Large intestine (tissue), 3 donors: ENCODE data around the gene DBX2. TPM values are rescaled to one million over a fixed set of nuclear protein-coding genes. Genes with fewer than 3 reads are reported as not detected.
"Not testable (repeated sequence)": the region's sequence is repeated elsewhere in the genome, so short reads cannot be mapped to it uniquely, and the experiment has no call there.

Experiments
- DNase-seq, 2 donors: peaks; one replicate each; pipeline versions ENCODE4 v3.0.0 to v3.0.0-alpha.2; 2013
- H3K27ac ChIP-seq: one replicate; pipeline ENCODE4 v1.5.1; 2013; ENCODE audit warnings: low read length
- H3K27me3 ChIP-seq: 2 replicates; pipeline ENCODE4 v1.6.1; 2013; ENCODE audit warnings: low read length; ENCODE audit not compliant: control insufficient read depth, insufficient read depth
- H3K36me3 ChIP-seq: 2 replicates; pipeline ENCODE4 v1.6.1; 2013; ENCODE audit warnings: low read length; ENCODE audit not compliant: control insufficient read depth, insufficient read depth
- H3K4me1 ChIP-seq: one replicate; pipeline ENCODE4 v1.6.1; 2013; ENCODE audit warnings: low read length; ENCODE audit not compliant: control insufficient read depth, insufficient read depth
- H3K4me3 ChIP-seq: one replicate; pipeline ENCODE4 v1.5.1; 2013; ENCODE audit warnings: low read length
- H3K9me3 ChIP-seq: one replicate; pipeline ENCODE4 v1.6.1; 2013; ENCODE audit warnings: mild to moderate bottlenecking, low read depth, low read length, moderate library complexity; ENCODE audit not compliant: control insufficient read depth
- WGBS: methylation state at CpG from one replicate; pipeline ENCODE4 v1.1.5; 2013; ENCODE audit warnings: low lambda C conversion rate; ENCODE audit not compliant: insufficient coverage; 5-methylcytosine and 5-hydroxymethylcytosine counted together
- polyA plus RNA-seq: library from polyadenylated mRNA; unstranded; fragments of 120-200 nt; gene quantifications from one replicate; pipeline ENCODE4 v1.2.1, GENCODE V29; 2013

Gene DBX2
- polyA plus RNA-seq, 1 donor: 0.01 TPM

DNA sequence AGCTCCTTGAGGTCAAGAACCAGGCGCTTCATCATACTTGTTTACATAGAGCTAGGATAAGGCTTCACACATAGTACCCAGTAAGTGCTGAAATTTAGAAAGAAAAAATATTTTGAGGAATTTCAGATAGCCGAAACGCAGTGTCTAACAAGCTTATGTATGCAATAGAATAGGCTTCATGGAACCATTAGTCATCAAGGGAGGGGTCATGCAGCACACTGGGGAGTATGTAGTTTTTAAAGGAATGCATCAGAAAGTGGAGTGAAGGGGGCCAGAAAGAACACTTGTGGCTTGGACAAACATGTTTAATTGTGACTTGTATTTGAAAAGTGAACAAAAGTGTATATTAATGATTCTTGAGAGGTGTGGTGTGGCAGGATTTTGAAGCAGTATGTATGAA, 38.1 kb downstream of the DBX2 start:
- H3K27me3 ChIP-seq: no peaks in the 10 kb centered on the region
- H3K4me3 ChIP-seq: no peak overlapping the region
- no peaks in the 10 kb centered on the region for H3K9me3 ChIP-seq
- no peaks in the 10 kb centered on the region for H3K4me1 ChIP-seq
- H3K36me3 ChIP-seq: no peaks in the 10 kb centered on the region
- no peak for DNase-seq
- H3K27ac ChIP-seq: no peak overlapping the region
- WGBS: 100% methylated on average over 2 of the region's 3 CpGs

DNA sequence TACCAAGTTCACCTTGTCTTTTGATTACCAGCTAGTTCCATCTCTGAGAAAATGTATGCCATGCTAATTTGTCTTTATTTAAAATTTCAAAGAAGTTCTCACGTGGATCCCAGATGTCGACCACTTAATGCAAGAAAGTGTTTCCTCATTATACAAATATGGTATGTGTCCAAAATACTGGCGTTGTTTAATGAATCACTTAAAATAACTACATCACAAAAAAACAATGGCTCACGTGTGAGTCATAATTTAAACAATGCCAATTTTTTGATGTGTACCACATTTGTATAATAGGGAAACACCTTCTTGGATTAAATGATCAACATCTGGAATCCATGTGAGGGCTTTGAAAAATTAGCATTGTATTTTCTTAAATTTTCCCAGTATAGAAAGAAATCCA, 40.8 kb downstream of the DBX2 start:
- 92% methylated on average over 2 of the region's 4 CpGs for WGBS
- no peaks in the 10 kb centered on the region for H3K27me3 ChIP-seq
- no peak for DNase-seq
- no peak overlapping the region for H3K4me3 ChIP-seq
- H3K4me1 ChIP-seq: no peaks in the 10 kb centered on the region
- H3K9me3 ChIP-seq: no peaks in the 10 kb centered on the region
- H3K27ac ChIP-seq: no peak overlapping the region
- H3K36me3 ChIP-seq: no peaks in the 10 kb centered on the region

DNA sequence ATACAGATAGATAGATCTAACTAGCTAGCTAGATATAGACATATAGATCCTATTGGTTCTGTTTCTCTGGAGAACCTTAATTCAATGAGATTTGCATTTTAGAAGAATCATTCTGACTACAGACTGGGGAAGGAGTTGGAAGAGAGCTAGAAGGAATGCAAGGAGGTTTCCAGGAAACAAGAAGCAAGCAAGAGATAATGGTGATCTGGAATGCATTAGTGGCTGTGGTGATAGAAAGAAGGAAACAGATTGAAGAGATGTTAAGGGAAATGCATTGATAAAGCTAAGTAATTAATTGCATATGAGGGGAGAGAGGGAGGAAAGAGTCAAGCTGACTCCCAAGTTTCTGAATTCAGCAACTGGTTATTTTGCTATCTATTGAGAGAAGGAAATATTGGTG, 42.7 kb downstream of the DBX2 start:
- Histone ChIP-seq H3K9me3 (no peaks in the 10 kb centered on the region), H3K4me1 (no peaks in the 10 kb centered on the region), H3K27me3 (no peaks in the 10 kb centered on the region), H3K36me3 (no peaks in the 10 kb centered on the region), H3K27ac (no peak overlapping the region), H3K4me3 (no peak overlapping the region)
- no peak for DNase-seq

DNA sequence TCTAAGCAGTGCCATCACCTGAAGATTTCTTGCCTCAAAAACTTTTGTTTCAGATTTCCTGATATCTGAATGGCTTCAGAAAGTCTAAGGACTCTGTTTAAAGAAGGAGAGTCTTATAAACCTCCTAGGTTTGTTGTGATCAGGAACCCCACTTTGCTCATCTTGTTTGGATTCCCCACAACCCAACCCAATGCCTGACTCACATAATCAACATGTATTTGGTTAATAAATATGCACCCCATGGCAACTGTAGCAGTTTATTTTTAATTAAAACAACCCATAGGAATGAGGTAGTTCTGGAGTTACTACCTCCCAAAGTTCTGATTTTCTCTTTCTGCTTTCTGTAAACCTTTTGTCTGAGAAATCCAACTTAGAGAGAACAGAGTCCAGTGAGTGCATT, 51.5 kb downstream of the DBX2 start:
- DNase-seq: no peak
- Histone ChIP-seq H3K4me1 (no peaks in the 10 kb centered on the region), H3K36me3 (no peaks in the 10 kb centered on the region), H3K27ac (no peak overlapping the region), H3K9me3 (no peaks in the 10 kb centered on the region), H3K27me3 (no peaks in the 10 kb centered on the region), H3K4me3 (no peak overlapping the region)

DNA sequence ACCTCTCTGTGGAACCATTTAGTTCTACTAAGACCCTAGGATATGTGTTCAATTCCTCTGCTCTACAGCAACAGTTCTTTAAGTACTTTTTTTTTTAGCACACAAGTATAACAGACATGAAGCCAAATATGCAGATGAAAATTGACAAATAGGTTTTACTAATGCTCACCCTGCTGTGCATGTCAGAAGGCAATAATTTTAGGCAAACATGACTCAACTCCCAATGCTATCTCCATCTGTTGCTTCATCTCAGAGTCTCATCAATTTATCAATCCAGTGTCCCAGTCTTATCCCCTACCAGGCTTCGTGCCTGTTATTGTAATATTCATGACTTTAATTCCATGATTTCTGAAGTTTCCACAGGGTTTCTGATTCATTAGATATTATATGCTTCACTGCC, 57.7 kb downstream of the DBX2 start:
- Histone ChIP-seq H3K27me3 (no peaks in the 10 kb centered on the region), H3K27ac (no peak overlapping the region), H3K4me1 (no peaks in the 10 kb centered on the region), H3K9me3 (no peaks in the 10 kb centered on the region), H3K36me3 (no peaks in the 10 kb centered on the region), H3K4me3 (no peak overlapping the region)
- DNase-seq: no peak
- 73% methylated on average over 1 of the region's 1 CpG for WGBS

DNA sequence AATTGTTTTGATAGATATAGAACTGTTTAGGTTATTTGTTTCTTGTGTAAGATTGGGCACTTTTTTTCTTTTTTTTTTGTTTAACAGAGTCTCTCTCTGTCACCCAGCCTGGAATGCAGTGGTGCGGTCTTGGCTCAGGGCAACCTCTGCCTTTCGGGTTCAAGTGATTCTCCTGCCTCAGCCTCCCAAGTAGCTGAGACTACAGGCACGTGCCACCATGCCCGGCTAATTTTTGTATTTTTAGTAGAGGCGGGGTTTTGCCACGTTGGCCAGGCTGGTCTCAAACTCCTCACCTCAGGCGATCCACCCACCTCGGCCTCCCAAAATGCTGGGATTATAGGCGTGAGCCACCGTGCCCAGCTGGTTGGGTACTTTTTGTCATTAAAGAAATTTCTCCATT, 66.0 kb downstream of the DBX2 start:
- WGBS: 92% methylated on average over 2 of the region's 10 CpGs

DNA sequence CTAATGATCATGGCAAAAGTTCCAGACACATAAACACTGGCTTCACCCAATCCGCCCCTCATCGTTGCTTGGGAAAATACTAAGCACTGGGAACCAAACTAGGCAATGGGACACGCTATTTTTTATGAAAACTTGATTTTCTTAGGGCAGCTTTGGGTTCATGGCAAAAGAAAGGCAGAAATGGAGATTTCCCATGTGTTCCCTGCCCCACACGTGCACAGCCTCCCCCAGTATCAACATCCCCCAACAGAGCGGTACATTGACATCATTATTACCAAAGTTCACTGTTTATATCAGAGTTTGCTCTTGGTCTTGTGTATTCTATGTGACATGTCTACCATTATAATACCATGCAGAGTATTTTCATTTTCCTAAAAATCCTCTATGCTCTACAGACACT, 71.0 kb downstream of the DBX2 start:
- Histone ChIP-seq H3K4me3 (no peak overlapping the region), H3K9me3 (no peaks in the 10 kb centered on the region), H3K36me3 (no peaks in the 10 kb centered on the region), H3K4me1 (no peaks in the 10 kb centered on the region), H3K27me3 (no peaks in the 10 kb centered on the region), H3K27ac (no peak overlapping the region)
- no CpG with 5 or more reads among the region's 5 CpGs for WGBS
- DNase-seq: no peak

More for the DNA sequence above, 66.0 kb downstream of the DBX2 start:
- not testable (repeated sequence) for DNase-seq, H3K27ac ChIP-seq, H3K9me3 ChIP-seq, H3K4me3 ChIP-seq, H3K36me3 ChIP-seq, H3K4me1 ChIP-seq, H3K27me3 ChIP-seq

DNA sequence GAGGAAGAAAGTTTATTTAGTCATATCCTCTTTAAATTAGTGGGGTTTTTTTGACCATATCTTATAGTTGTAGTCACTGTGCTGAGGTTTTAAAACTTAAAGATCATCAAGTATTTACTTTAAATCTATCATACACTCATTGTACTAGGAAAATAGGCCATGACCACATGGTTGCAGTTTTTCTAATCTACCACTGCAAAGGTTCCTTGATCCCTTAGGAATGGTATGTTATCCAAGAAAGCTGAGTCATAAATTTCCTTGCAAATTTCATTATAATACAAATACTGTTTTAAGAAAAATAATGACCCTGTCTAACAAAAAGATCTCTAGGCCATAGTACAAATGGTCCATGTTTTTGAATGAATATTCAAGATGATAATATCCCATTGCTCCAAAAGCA, 74.7 kb downstream of the DBX2 start:
- Histone ChIP-seq H3K4me3 (no peak overlapping the region), H3K36me3 (no peaks in the 10 kb centered on the region), H3K4me1 (no peaks in the 10 kb centered on the region), H3K27ac (no peak overlapping the region), H3K9me3 (no peaks in the 10 kb centered on the region), H3K27me3 (no peaks in the 10 kb centered on the region)
- DNase-seq: no peak

DNA sequence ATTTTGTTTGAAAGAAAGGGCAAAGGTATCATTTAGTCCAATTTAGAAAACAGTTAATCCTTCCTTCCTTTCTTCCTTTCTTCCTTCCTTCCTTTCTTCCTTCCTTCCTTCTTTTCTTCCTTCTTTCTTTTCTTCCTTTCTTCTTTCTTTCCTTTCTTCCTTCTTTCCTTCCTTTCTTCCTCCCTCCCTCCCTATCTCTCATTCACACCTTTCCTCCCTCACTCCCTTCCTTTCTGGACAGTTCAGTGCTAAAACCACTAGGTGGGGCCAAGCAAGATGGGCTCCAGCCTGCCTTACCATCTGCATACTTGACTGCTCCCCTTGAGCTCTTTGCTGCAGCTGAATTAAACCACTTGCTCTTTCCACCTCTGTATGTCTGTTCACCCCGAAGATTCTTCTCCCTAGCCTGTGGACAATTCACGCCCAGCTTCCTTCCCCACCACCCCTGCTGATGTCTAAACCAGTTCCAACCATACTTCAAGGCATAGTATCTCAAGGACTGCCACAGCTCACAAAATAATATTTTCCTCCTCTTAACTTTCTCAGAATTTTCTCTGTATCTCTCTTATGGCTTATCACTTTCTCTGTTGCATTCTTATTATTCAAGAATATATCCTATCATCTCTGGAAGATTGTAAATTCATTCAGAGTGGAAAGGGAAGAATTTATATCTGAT, 78.0 kb downstream of the DBX2 start:
- WGBS: 29% methylated on average over 2 of the region's 2 CpGs
- peak in 1 of 2 donors; percentile 5 for DNase-seq
- no peaks in the 10 kb centered on the region for H3K27me3 ChIP-seq
- no peaks in the 10 kb centered on the region for H3K9me3 ChIP-seq
- H3K4me1 ChIP-seq: no peaks in the 10 kb centered on the region
- H3K36me3 ChIP-seq: no peaks in the 10 kb centered on the region
- H3K4me3 ChIP-seq: no peak overlapping the region
- no peak overlapping the region for H3K27ac ChIP-seq

DNA sequence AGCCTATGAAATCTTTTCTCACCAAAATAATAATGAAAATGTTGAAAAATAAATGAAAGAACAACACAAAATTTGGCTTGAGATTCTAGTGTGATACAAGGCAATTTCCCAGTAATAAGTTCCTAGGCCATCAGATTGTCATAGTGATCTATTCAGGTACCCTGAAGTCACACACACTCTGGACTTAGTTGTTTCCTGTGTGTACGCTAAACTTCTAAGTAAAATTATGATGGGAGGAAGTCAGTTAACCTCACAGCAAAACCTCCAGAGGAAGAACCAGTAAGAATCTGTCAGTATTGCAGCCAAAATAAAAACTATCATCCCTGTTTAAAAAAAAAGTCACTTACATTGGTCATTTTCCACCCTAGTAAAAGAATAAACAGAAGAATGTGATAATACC, 81.9 kb downstream of the DBX2 start:
- H3K4me1 ChIP-seq: no peaks in the 10 kb centered on the region
- H3K27ac ChIP-seq: no peak overlapping the region
- no CpG with 5 or more reads among the region's 1 CpG for WGBS
- H3K4me3 ChIP-seq: no peak overlapping the region
- DNase-seq: no peak
- no peaks in the 10 kb centered on the region for H3K27me3 ChIP-seq
- no peaks in the 10 kb centered on the region for H3K9me3 ChIP-seq
- H3K36me3 ChIP-seq: no peaks in the 10 kb centered on the region
